RWPE2 (cell line): ENCODE data around the gene ASTN2.

Experiments used
- ATAC-seq: fragments of 200-7000 bp; cut with Tn5 transposase; 3 replicates; pipeline ENCODE4 v1.9.1; 2021; ENCODE audit warnings: low read depth
- DNase-seq: peaks from one replicate; pipeline ENCODE4 v3.0.0-alpha.2; 2020; ENCODE audit warnings: low spot score
- H3K27ac ChIP-seq: fragments of 450-650 bp; 2 replicates; pipeline ENCODE4 v1.5.1; 2017; ENCODE audit warnings: mild to moderate bottlenecking; ENCODE audit not compliant: poor library complexity, severe bottlenecking
- H3K27me3 ChIP-seq: fragments of 250-450 bp; sonication (Bioruptor Pico); 2 replicates; pipeline ENCODE4 v1.5.1; 2021; ENCODE audit warnings: mild to moderate bottlenecking, moderate library complexity; ENCODE audit not compliant: insufficient read depth, poor library complexity, severe bottlenecking
- H3K36me3 ChIP-seq: fragments of 250-450 bp; sonication (Bioruptor Pico); 2 replicates; pipeline ENCODE4 v1.5.1; 2020; ENCODE audit warnings: low read depth, mild to moderate bottlenecking, moderate library complexity
- H3K4me1 ChIP-seq: fragments of 250-450 bp; sonication (Bioruptor Pico); 2 replicates; pipeline ENCODE4 v1.5.1; 2021; ENCODE audit warnings: mild to moderate bottlenecking, moderate library complexity; ENCODE audit not compliant: insufficient read depth, poor library complexity, severe bottlenecking
- H3K4me3 ChIP-seq: fragments of 250-450 bp; sonication (Bioruptor Pico); 2 replicates; pipeline ENCODE4 v1.5.1; 2021; ENCODE audit warnings: mild to moderate bottlenecking, moderate library complexity; ENCODE audit not compliant: severe bottlenecking
- H3K9me3 ChIP-seq: fragments of 250-450 bp; sonication (Bioruptor Pico); 2 replicates; pipeline ENCODE4 v1.5.1; 2021; ENCODE audit warnings: mild to moderate bottlenecking, moderate library complexity; ENCODE audit not compliant: severe bottlenecking
- TF ChIP-seq, protein P1 (sequence below): fragments of 450-650 bp; IDR thresholded peaks from one replicate; pipeline ENCODE4 v1.5.1; 2017; ENCODE audit warnings: mild to moderate bottlenecking, moderate library complexity; ENCODE audit not compliant: poor library complexity, severe bottlenecking

The ASTN2 gene

DNA sequence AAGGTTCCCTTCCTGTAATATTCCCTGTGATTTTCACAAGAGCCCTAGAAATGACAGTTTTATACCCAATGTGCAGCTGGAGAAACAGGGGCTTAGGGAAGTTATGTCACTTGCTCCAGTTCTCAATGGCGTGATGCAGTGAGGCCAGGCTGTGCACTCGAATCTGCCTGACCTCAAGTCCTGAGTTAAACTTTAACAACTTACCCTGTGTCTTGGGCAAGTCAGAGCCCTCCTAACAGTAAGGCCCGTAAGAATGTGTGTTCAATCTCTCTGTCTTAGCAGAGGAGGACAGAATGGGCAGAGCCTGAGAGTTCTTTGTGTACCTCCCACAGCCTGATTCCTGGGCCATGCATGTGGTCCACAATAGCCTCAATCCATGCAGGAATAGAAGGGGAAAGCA, 546.7 kb downstream of the ASTN2 start:
- TF ChIP-seq, protein P1, sequence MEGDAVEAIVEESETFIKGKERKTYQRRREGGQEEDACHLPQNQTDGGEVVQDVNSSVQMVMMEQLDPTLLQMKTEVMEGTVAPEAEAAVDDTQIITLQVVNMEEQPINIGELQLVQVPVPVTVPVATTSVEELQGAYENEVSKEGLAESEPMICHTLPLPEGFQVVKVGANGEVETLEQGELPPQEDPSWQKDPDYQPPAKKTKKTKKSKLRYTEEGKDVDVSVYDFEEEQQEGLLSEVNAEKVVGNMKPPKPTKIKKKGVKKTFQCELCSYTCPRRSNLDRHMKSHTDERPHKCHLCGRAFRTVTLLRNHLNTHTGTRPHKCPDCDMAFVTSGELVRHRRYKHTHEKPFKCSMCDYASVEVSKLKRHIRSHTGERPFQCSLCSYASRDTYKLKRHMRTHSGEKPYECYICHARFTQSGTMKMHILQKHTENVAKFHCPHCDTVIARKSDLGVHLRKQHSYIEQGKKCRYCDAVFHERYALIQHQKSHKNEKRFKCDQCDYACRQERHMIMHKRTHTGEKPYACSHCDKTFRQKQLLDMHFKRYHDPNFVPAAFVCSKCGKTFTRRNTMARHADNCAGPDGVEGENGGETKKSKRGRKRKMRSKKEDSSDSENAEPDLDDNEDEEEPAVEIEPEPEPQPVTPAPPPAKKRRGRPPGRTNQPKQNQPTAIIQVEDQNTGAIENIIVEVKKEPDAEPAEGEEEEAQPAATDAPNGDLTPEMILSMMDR = no peak
- ATAC-seq (no peak), DNase-seq (no peak)
- Histone ChIP-seq H3K27me3 (no peaks in the 10 kb centered on the region), H3K4me3 (no peak overlapping the region), H3K9me3 (no peaks in the 10 kb centered on the region), H3K4me1 (peaks cover 13% of the 10 kb centered on the region), H3K36me3 (no peaks in the 10 kb centered on the region), H3K27ac (peak overlapping the region; percentile 76)

DNA sequence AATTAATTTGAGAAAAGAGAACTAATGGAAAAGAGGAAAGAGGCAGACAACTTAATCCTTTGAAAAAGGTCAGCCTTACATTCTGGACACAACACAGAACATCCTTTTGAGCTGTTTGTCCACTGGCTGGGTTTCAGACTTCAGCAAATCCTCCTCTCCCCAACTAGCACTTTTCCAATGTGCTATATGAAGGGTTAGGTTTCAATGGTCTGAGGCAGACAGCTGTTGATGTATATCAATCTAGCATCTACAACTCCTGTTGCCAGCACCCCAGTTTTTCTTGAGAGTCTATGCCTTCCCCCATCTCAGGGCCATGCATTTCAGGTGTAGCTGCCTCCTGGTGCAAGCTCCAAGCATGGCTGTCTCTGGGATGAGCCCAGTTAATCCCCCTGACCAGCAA, 553.5 kb downstream of the ASTN2 start:
- Histone ChIP-seq H3K36me3 (no peaks in the 10 kb centered on the region), H3K27ac (no peak overlapping the region), H3K4me3 (no peak overlapping the region), H3K9me3 (no peaks in the 10 kb centered on the region), H3K27me3 (no peaks in the 10 kb centered on the region), H3K4me1 (peaks cover 24% of the 10 kb centered on the region)
- ATAC-seq (no peak), DNase-seq (no peak)
- TF ChIP-seq, protein P1 = no peak

DNA sequence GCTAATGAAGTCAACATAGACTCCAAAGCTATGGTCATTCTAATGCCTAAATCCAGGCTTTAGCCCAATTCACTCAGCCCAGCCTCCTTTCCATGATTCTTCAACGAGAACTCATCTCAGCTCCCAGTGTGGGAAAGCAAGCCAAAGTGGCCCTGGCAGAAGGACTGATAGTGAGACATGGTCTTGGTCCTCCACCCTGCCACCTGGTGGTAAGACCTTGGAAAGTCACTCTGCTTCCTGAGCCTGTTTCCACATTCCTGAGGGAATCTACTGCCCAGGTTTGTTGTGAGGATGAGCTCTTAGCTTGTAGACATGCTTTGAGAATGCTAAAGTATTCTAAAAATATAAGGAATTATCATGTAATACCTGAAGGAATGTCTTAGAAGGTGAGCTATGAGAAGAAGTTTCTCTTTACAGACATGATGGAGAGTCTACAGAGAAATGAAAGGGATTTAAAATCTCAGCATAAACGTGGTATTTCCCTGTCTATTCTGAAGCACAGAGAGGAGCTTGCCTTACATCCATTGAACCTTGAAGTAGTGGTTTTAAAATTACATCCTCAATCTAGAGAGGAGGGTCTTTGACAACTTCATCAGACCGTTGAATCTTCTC, 554.2 kb downstream of the ASTN2 start:
- no peak overlapping the region for H3K4me3 ChIP-seq

DNA sequence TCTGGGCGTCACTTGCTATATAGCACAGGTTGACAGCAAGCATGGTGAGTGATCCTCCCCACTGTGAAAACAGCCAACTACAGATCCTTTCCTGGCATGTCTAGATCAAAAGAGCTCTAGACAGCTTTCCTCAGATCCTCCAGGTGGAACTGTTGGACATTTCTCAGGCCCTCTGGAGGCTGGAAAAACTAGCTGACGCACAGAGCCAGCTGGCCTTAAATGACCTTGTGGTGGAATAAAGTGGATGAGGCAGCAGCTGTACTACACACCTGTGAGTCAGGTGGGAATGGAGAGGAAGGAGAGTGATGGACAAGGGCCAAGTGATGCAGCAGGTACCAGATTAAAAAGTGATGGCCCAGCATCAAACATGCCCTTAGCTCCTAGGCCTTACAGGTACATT, 555.1 kb downstream of the ASTN2 start:
- Histone ChIP-seq H3K9me3 (no peaks in the 10 kb centered on the region), H3K4me3 (no peak overlapping the region), H3K36me3 (no peaks in the 10 kb centered on the region), H3K27me3 (no peaks in the 10 kb centered on the region), H3K4me1 (peaks cover 36% of the 10 kb centered on the region), H3K27ac (peak overlapping the region; percentile 36)
- TF ChIP-seq, protein P1 = peak; percentile 26
- DNase-seq (peak; percentile 84), ATAC-seq (peak; percentile 87)

More for the DNA sequence above, 554.2 kb downstream of the ASTN2 start:
- Histone ChIP-seq H3K4me1 (peaks cover 32% of the 10 kb centered on the region), H3K36me3 (no peaks in the 10 kb centered on the region), H3K9me3 (no peaks in the 10 kb centered on the region), H3K27me3 (no peaks in the 10 kb centered on the region), H3K27ac (no peak overlapping the region)
- DNase-seq (no peak), ATAC-seq (peak; percentile 23; the same call in 1 of the 3 replicates)
- TF ChIP-seq, protein P1 = peak; percentile 59

- DNase-seq = no peak
- Histone ChIP-seq H3K27ac (peak overlapping the region; percentile 73), H3K4me1 (peaks cover 36% of the 10 kb centered on the region), H3K9me3 (no peaks in the 10 kb centered on the region), H3K27me3 (no peaks in the 10 kb centered on the region), H3K36me3 (no peaks in the 10 kb centered on the region), H3K4me3 (no peak overlapping the region)
- no peak for ATAC-seq
- TF ChIP-seq, protein P1 = no peak
Measured at GRCh38 chr9:116857321-116857720, 557.5 kb downstream of the ASTN2 start.
